Keratinocyte (primary cell): ENCODE measurements around the gene GRM3. TPM values are rescaled to one million over a fixed set of nuclear protein-coding genes. Genes with fewer than 3 reads are reported as not detected.

Experiments used
- DNase-seq: peaks from one replicate; pipeline ENCODE4 v3.0.0-alpha.2; 2011; ENCODE audit warnings: low read depth, missing footprints, low spot score
- FAIRE-seq: peaks from 2 replicates; lab custom pipeline; 2011; peaks lifted over from hg19 to GRCh38; lab: Jason Lieb, UNC
- H2AFZ ChIP-seq: 2 replicates; pipeline ENCODE4 v1.6.0; 2012; ENCODE audit warnings: low read length, control low read depth, inconsistent platforms; ENCODE audit not compliant: control insufficient read depth
- H3K27ac ChIP-seq: 2 replicates; pipeline ENCODE4 v1.5.1; 2011; ENCODE audit warnings: low read length; ENCODE audit not compliant: control insufficient read depth, insufficient read depth
- H3K27me3 ChIP-seq: 3 replicates; pipeline ENCODE4 v1.6.0; 2011; ENCODE audit warnings: low read length; ENCODE audit not compliant: control insufficient read depth, insufficient read depth; ENCODE audit errors: extremely low read depth
- H3K36me3 ChIP-seq, 2 experiments: 2 replicates in 1 of 2; 3 replicates in 1 of 2; pipeline ENCODE4 v1.5.1; 2011; ENCODE audit warnings: low read length in 2 of 2, mild to moderate bottlenecking in 1 of 2; ENCODE audit not compliant: control insufficient read depth in 2 of 2, insufficient read depth in 2 of 2; ENCODE audit errors: extremely low read depth in 1 of 2
- H3K4me1 ChIP-seq: 3 replicates; pipeline ENCODE4 v1.5.1; 2011; ENCODE audit warnings: low read length; ENCODE audit not compliant: control insufficient read depth, insufficient read depth; ENCODE audit errors: extremely low read depth
- H3K4me2 ChIP-seq: 3 replicates; pipeline ENCODE4 v1.6.0; 2011; ENCODE audit warnings: low read depth, low read length; ENCODE audit not compliant: control insufficient read depth, insufficient read depth; ENCODE audit errors: extremely low read depth
- H3K4me3 ChIP-seq, 3 experiments: fragments of 200-600 bp in 1 of 3; sonication (generic) in 1 of 3; 2 replicates in 2 of 3; 3 replicates in 1 of 3; pipeline ENCODE4 v1.5.1; 2011 to 2016; ENCODE audit warnings: low read length in 3 of 3, mild to moderate bottlenecking in 3 of 3, control low read depth in 2 of 3, inconsistent platforms in 1 of 3, low read depth in 1 of 3, mixed read lengths in 1 of 3, mixed run types in 1 of 3, moderate library complexity in 1 of 3; ENCODE audit not compliant: control insufficient read depth in 2 of 3, insufficient read depth in 2 of 3; ENCODE audit errors: extremely low read depth in 1 of 3
- H3K79me2 ChIP-seq: 2 replicates; pipeline ENCODE4 v1.6.0; 2012; ENCODE audit warnings: low read length; ENCODE audit not compliant: control insufficient read depth, insufficient read depth
- H3K9ac ChIP-seq: 3 replicates; pipeline ENCODE4 v1.6.0; 2011; ENCODE audit warnings: low read length; ENCODE audit not compliant: control insufficient read depth, insufficient read depth; ENCODE audit errors: extremely low read depth
- H3K9me1 ChIP-seq: 3 replicates; pipeline ENCODE4 v1.6.0; 2011; ENCODE audit warnings: low read length; ENCODE audit not compliant: control insufficient read depth, insufficient read depth; ENCODE audit errors: extremely low read depth
- H3K9me3 ChIP-seq: 2 replicates; pipeline ENCODE4 v1.5.1; 2012; ENCODE audit warnings: low read depth, low read length; ENCODE audit not compliant: control insufficient read depth
- H4K20me1 ChIP-seq: 3 replicates; pipeline ENCODE4 v1.6.0; 2011; ENCODE audit warnings: low read length; ENCODE audit not compliant: control insufficient read depth, insufficient read depth; ENCODE audit errors: extremely low read depth
- CTCF ChIP-seq, 3 experiments: IDR thresholded peaks in 1 of 3; conservative IDR thresholded peaks in 1 of 3; optimal IDR thresholded peaks in 1 of 3; 2 replicates in 2 of 3; 3 replicates in 1 of 3; pipeline versions ENCODE3 to v1.5.1; 2011; ENCODE audit warnings: low read length in 3 of 3, mild to moderate bottlenecking in 3 of 3, moderate library complexity in 2 of 3, control low read depth in 1 of 3, inconsistent platforms in 1 of 3; ENCODE audit not compliant: insufficient read depth in 2 of 3; ENCODE audit errors: extremely low read depth in 1 of 3
- EZH2 ChIP-seq: IDR thresholded peaks from one replicate; pipeline ENCODE4 v1.6.1; 2012; ENCODE audit warnings: inconsistent platforms, mild to moderate bottlenecking, low read length, moderate library complexity
- dilution Hi-C: fragments of 300-500 bp; cut with MboI; formaldehyde crosslinking; loops from one replicate; pipeline ENCODE4 v1.7.0; 2020; ENCODE audit warnings: low sequenced_read_pairs; ENCODE audit not compliant: extremely low pct_ligation_motif_present
- polyA plus RNA-seq, 5 experiments: library from polyadenylated mRNA; depleted of rRNA in 3 of 5; stranded (reverse) in 3 of 5; stranded (forward) in 1 of 5; unstranded in 1 of 5; fragments of >200 nt; gene quantifications; 1 replicate in 1 of 5; 2 replicates in 3 of 5; 3 replicates in 1 of 5; pipeline versions ENCODE4 v1.2.1 to v1.2.3, GENCODE V29; 2011 to 2012; ENCODE audit warnings: missing spikeins in 2 of 5, low read depth in 1 of 5, low replicate concordance in 1 of 5

Gene GRM3
- polyA plus RNA-seq, 1 donor (not counting 4 experiments of a cell fraction or from before 2014, with no cell fraction given) = not detected

GRCh38 chr7:86598721-86599120 is 45.0 kb upstream of the GRM3 start:
- no peak overlapping the region for H3K27ac ChIP-seq
- TF ChIP-seq CTCF (optimal IDR thresholded peaks at IDR 0.05 in 1 of 3, IDR thresholded peaks at IDR 0.05 in 1 of 3, conservative IDR thresholded peaks at IDR 0.05 in 1 of 3; ENCODE audit: extremely low read depth in 1 of 3, insufficient read depth in 2 of 3, low read length in 3 of 3) (no peak), EZH2 (no peak)
- H3K4me2 ChIP-seq = no peak overlapping the region
- H3K9me3 ChIP-seq = no peaks in the 10 kb centered on the region
- H3K9me1 ChIP-seq = no peaks in the 10 kb centered on the region
- H3K4me3 ChIP-seq = no peak overlapping the region
- FAIRE-seq (no peak), DNase-seq (no peak)
- H3K9ac ChIP-seq = no peak overlapping the region
- H4K20me1 ChIP-seq = no peaks in the 10 kb centered on the region
- H3K36me3 ChIP-seq = no peaks in the 10 kb centered on the region
- no peaks in the 10 kb centered on the region for H3K27me3 ChIP-seq
- no peaks in the 10 kb centered on the region for H3K79me2 ChIP-seq
- dilution Hi-C loops = no loop called here
- H2AFZ ChIP-seq = no peak overlapping the region
- no peaks in the 10 kb centered on the region for H3K4me1 ChIP-seq

GRCh38 chr7:86600506-86601290 is 43.0 kb upstream of the GRM3 start:
- Histone ChIP-seq H3K27me3 (no peaks in the 10 kb centered on the region), H3K4me3 (no peak overlapping the region), H3K36me3 (no peaks in the 10 kb centered on the region), H3K9me3 (no peaks in the 10 kb centered on the region), H4K20me1 (no peaks in the 10 kb centered on the region), H3K9ac (no peak overlapping the region), H3K4me1 (no peaks in the 10 kb centered on the region), H3K27ac (no peak overlapping the region), H3K4me2 (no peak overlapping the region), H3K9me1 (no peaks in the 10 kb centered on the region), H3K79me2 (no peaks in the 10 kb centered on the region), H2AFZ (no peak overlapping the region)
- no peak for FAIRE-seq
- TF ChIP-seq EZH2 (no peak), CTCF (optimal IDR thresholded peaks at IDR 0.05 in 1 of 3, IDR thresholded peaks at IDR 0.05 in 1 of 3, conservative IDR thresholded peaks at IDR 0.05 in 1 of 3; ENCODE audit: extremely low read depth in 1 of 3, insufficient read depth in 2 of 3, low read length in 3 of 3) (no peak)
- DNase-seq = no peak
- dilution Hi-C loops = no loop called here
